HEK293 (cell line): ENCODE results near the gene C6orf47.

Experiments
- CTCF ChIA-PET: fragments of 350-600 bp; formaldehyde crosslinking; extraction: SDS; loops from one replicate; lab custom pipeline; 2021; ENCODE audit warnings: antibody characterized with exemption; lab: Yijun Ruan, JAX
- POLR2A ChIA-PET: fragments of 300-600 bp; formaldehyde crosslinking; extraction: SDS; loops from one replicate; lab custom pipeline; 2020; ENCODE audit warnings: antibody characterized with exemption, inconsistent platforms; lab: Yijun Ruan, JAX
- H3K27ac ChIP-seq: fragments of 200-500 bp; sonication (Bioruptor generic); 2 replicates; pipeline ENCODE4 v1.5.1; 2014; ENCODE audit warnings: low read depth, low read length, control low read depth, inconsistent platforms; ENCODE audit errors: extremely low read depth
- H3K36me3 ChIP-seq, 2 experiments: fragments of 200-500 bp in 1 of 2; sonication (Bioruptor generic) in 1 of 2; 1 replicate in 1 of 2; 2 replicates in 1 of 2; pipeline ENCODE4 v1.5.1; 2014 to 2017; ENCODE audit warnings: inconsistent platforms in 2 of 2, low read length in 2 of 2; ENCODE audit not compliant: control insufficient read depth in 2 of 2, insufficient read depth in 1 of 2
- H3K4me1 ChIP-seq: fragments of 200-500 bp; sonication (Bioruptor generic); 2 replicates; pipeline ENCODE4 v1.5.1; 2014; ENCODE audit warnings: mild to moderate bottlenecking, low read length, inconsistent platforms; ENCODE audit not compliant: control insufficient read depth, insufficient read depth
- H3K4me3 ChIP-seq: 2 replicates; pipeline ENCODE4 v1.5.1; 2011; ENCODE audit warnings: low read depth, mild to moderate bottlenecking, control low read depth, low read length, moderate library complexity
- H3K9me3 ChIP-seq: fragments of 200-500 bp; sonication (Bioruptor generic); 2 replicates; pipeline ENCODE4 v1.5.1; 2014; ENCODE audit warnings: low read depth, low read length, inconsistent platforms; ENCODE audit not compliant: control insufficient read depth, insufficient read depth
- RBAK ChIP-seq: fragments of 450-650 bp; formaldehyde crosslinking; IDR thresholded peaks from 2 replicates; pipeline ENCODE4 v1.5.1; 2016; ENCODE audit warnings: missing biosample characterization, missing genetic modification characterization
- ZBTB7A ChIP-seq: fragments of 450-650 bp; formaldehyde crosslinking; IDR thresholded peaks from 2 replicates; pipeline ENCODE4 v1.5.1; 2016; ENCODE audit warnings: low read depth, missing biosample characterization, missing genetic modification characterization
- ZFHX2 ChIP-seq: fragments of 450-650 bp; formaldehyde crosslinking; conservative IDR thresholded peaks from 2 replicates; pipeline ENCODE4 v1.5.1; 2016; ENCODE audit warnings: missing biosample characterization, missing genetic modification characterization
- ZNF133 ChIP-seq: fragments of 450-650 bp; formaldehyde crosslinking; IDR thresholded peaks from 2 replicates; pipeline ENCODE4 v1.5.1; 2016; ENCODE audit warnings: missing biosample characterization, missing genetic modification characterization
- ZNF16 ChIP-seq: fragments of 450-650 bp; formaldehyde crosslinking; IDR thresholded peaks from 2 replicates; pipeline ENCODE4 v1.5.1; 2016; ENCODE audit warnings: low read depth, missing biosample characterization, missing genetic modification characterization
- ZNF221 ChIP-seq: fragments of 450-650 bp; formaldehyde crosslinking; IDR thresholded peaks from 2 replicates; pipeline ENCODE4 v1.5.1; 2017; ENCODE audit warnings: missing biosample characterization, missing genetic modification characterization, borderline replicate concordance
- ZNF24 ChIP-seq: fragments of 450-650 bp; formaldehyde crosslinking; IDR thresholded peaks from 2 replicates; pipeline ENCODE4 v1.5.1; 2016; ENCODE audit warnings: missing biosample characterization, missing genetic modification characterization
- ZNF426 ChIP-seq: fragments of 450-650 bp; formaldehyde crosslinking; IDR thresholded peaks from 2 replicates; pipeline ENCODE4 v1.5.1; 2017; ENCODE audit warnings: missing biosample characterization, missing genetic modification characterization, mild to moderate bottlenecking, inconsistent platforms, moderate library complexity
- ZNF530 ChIP-seq: fragments of 450-650 bp; formaldehyde crosslinking; IDR thresholded peaks from 2 replicates; pipeline ENCODE4 v1.5.1; 2016; ENCODE audit warnings: low read depth, missing biosample characterization, missing genetic modification characterization
- ZNF561 ChIP-seq: fragments of 450-650 bp; IDR thresholded peaks from 2 replicates; pipeline ENCODE4 v1.5.1; 2018; ENCODE audit warnings: missing biosample characterization, missing genetic modification characterization, borderline replicate concordance
- ZNF585B ChIP-seq: fragments of 450-650 bp; formaldehyde crosslinking; IDR thresholded peaks from 2 replicates; pipeline ENCODE4 v1.5.1; 2016; ENCODE audit warnings: missing biosample characterization, missing genetic modification characterization
- ZNF610 ChIP-seq: fragments of 450-650 bp; formaldehyde crosslinking; IDR thresholded peaks from 2 replicates; pipeline ENCODE4 v1.5.1; 2016; ENCODE audit warnings: missing biosample characterization, missing genetic modification characterization, borderline replicate concordance
- ZNF660 ChIP-seq: fragments of 450-650 bp; IDR thresholded peaks from 2 replicates; pipeline ENCODE4 v1.5.1; 2018; ENCODE audit warnings: missing biosample characterization, mild to moderate bottlenecking, missing genetic modification characterization
- ZSCAN5A ChIP-seq: fragments of 450-650 bp; formaldehyde crosslinking; IDR thresholded peaks from 2 replicates; pipeline ENCODE4 v1.5.1; 2016; ENCODE audit warnings: missing biosample characterization, missing genetic modification characterization
- TF ChIP-seq, protein P1 (sequence below): fragments of 450-650 bp; formaldehyde crosslinking; IDR thresholded peaks from 2 replicates; pipeline ENCODE4 v1.5.0; 2017; ENCODE audit warnings: missing biosample characterization, missing genetic modification characterization, borderline replicate concordance
- TF ChIP-seq, protein P2 (sequence below): fragments of 450-650 bp; formaldehyde crosslinking; IDR thresholded peaks from 2 replicates; pipeline ENCODE4 v1.5.1; 2017; ENCODE audit warnings: missing biosample characterization, missing genetic modification characterization
- TF ChIP-seq, protein P3 (sequence below): fragments of 450-650 bp; IDR thresholded peaks from 2 replicates; pipeline ENCODE4 v1.5.1; 2018; ENCODE audit warnings: missing biosample characterization, mild to moderate bottlenecking, missing genetic modification characterization
- TF ChIP-seq, protein P4 (sequence below): fragments of 450-650 bp; formaldehyde crosslinking; IDR thresholded peaks from 2 replicates; pipeline ENCODE4 v1.5.1; 2016; ENCODE audit warnings: missing biosample characterization, missing genetic modification characterization

The C6orf47 gene

GRCh38 chr6:31617010-31617409, 43.6 kb downstream of the C6orf47 start:
- no peak for TF ChIP-seq ZNF133
- TF ChIP-seq, protein P1, sequence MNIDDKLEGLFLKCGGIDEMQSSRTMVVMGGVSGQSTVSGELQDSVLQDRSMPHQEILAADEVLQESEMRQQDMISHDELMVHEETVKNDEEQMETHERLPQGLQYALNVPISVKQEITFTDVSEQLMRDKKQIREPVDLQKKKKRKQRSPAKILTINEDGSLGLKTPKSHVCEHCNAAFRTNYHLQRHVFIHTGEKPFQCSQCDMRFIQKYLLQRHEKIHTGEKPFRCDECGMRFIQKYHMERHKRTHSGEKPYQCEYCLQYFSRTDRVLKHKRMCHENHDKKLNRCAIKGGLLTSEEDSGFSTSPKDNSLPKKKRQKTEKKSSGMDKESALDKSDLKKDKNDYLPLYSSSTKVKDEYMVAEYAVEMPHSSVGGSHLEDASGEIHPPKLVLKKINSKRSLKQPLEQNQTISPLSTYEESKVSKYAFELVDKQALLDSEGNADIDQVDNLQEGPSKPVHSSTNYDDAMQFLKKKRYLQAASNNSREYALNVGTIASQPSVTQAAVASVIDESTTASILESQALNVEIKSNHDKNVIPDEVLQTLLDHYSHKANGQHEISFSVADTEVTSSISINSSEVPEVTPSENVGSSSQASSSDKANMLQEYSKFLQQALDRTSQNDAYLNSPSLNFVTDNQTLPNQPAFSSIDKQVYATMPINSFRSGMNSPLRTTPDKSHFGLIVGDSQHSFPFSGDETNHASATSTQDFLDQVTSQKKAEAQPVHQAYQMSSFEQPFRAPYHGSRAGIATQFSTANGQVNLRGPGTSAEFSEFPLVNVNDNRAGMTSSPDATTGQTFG (tag by site-specific recombination) = no peak
- TF ChIP-seq ZNF16 = no peak
- TF ChIP-seq ZNF426 (tag by site-specific recombination) = no peak
- TF ChIP-seq ZSCAN5A (tag by site-specific recombination) = no peak
- TF ChIP-seq ZNF221 = no peak
- TF ChIP-seq, protein P2, sequence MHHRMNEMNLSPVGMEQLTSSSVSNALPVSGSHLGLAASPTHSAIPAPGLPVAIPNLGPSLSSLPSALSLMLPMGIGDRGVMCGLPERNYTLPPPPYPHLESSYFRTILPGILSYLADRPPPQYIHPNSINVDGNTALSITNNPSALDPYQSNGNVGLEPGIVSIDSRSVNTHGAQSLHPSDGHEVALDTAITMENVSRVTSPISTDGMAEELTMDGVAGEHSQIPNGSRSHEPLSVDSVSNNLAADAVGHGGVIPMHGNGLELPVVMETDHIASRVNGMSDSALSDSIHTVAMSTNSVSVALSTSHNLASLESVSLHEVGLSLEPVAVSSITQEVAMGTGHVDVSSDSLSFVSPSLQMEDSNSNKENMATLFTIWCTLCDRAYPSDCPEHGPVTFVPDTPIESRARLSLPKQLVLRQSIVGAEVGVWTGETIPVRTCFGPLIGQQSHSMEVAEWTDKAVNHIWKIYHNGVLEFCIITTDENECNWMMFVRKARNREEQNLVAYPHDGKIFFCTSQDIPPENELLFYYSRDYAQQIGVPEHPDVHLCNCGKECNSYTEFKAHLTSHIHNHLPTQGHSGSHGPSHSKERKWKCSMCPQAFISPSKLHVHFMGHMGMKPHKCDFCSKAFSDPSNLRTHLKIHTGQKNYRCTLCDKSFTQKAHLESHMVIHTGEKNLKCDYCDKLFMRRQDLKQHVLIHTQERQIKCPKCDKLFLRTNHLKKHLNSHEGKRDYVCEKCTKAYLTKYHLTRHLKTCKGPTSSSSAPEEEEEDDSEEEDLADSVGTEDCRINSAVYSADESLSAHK (tag by site-specific recombination) = no peak
- no peak for TF ChIP-seq RBAK (tag by site-specific recombination)
- TF ChIP-seq ZNF561 = no peak
- TF ChIP-seq ZBTB7A (tag by site-specific recombination) = no peak
- TF ChIP-seq ZNF24 (tag by site-specific recombination) = no peak
- no peak for TF ChIP-seq ZNF585B (tag by site-specific recombination)
- TF ChIP-seq ZNF610 (tag by site-specific recombination) = no peak
- TF ChIP-seq ZNF530 (tag by site-specific recombination) = no peak
- Histone ChIP-seq H3K36me3 (peaks cover 0 to 8% of the 10 kb centered on the region in 2 experiments; a peak in 1 of 3 replicates), H3K9me3 (no peaks in the 10 kb centered on the region), H3K27ac (no peak overlapping the region), H3K4me1 (peaks cover under 1% of the 10 kb centered on the region; the same call in 1 of the 2 replicates), H3K4me3 (no peak overlapping the region)
- ChIA-PET POLR2A (interaction anchor here (0.9 kb wide), 2 partner anchors 35 to 44 kb away, joined by 3 read pairs; partner anchors contain the start of gene C6orf47), CTCF (interaction anchor here (0.6 to 3.7 kb wide), 3 partner anchors 18 to 209 kb away, joined by 3 to 22 read pairs (median 3); no protein-coding TSS in a partner anchor)

GRCh38 chr6:31615748-31616147, 44.8 kb downstream of the C6orf47 start:
- ChIA-PET POLR2A (no interaction called here), CTCF (interaction anchor here (3.7 kb wide), 1 partner anchor 17 kb away, joined by 22 read pairs; no protein-coding TSS in a partner anchor)
- TF ChIP-seq, protein P3, sequence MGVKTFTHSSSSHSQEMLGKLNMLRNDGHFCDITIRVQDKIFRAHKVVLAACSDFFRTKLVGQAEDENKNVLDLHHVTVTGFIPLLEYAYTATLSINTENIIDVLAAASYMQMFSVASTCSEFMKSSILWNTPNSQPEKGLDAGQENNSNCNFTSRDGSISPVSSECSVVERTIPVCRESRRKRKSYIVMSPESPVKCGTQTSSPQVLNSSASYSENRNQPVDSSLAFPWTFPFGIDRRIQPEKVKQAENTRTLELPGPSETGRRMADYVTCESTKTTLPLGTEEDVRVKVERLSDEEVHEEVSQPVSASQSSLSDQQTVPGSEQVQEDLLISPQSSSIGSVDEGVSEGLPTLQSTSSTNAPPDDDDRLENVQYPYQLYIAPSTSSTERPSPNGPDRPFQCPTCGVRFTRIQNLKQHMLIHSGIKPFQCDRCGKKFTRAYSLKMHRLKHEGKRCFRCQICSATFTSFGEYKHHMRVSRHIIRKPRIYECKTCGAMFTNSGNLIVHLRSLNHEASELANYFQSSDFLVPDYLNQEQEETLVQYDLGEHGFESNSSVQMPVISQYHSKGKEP (tag by site-specific recombination) = no peak
- no peak for TF ChIP-seq ZNF660 (tag by site-specific recombination)
- TF ChIP-seq, protein P4, sequence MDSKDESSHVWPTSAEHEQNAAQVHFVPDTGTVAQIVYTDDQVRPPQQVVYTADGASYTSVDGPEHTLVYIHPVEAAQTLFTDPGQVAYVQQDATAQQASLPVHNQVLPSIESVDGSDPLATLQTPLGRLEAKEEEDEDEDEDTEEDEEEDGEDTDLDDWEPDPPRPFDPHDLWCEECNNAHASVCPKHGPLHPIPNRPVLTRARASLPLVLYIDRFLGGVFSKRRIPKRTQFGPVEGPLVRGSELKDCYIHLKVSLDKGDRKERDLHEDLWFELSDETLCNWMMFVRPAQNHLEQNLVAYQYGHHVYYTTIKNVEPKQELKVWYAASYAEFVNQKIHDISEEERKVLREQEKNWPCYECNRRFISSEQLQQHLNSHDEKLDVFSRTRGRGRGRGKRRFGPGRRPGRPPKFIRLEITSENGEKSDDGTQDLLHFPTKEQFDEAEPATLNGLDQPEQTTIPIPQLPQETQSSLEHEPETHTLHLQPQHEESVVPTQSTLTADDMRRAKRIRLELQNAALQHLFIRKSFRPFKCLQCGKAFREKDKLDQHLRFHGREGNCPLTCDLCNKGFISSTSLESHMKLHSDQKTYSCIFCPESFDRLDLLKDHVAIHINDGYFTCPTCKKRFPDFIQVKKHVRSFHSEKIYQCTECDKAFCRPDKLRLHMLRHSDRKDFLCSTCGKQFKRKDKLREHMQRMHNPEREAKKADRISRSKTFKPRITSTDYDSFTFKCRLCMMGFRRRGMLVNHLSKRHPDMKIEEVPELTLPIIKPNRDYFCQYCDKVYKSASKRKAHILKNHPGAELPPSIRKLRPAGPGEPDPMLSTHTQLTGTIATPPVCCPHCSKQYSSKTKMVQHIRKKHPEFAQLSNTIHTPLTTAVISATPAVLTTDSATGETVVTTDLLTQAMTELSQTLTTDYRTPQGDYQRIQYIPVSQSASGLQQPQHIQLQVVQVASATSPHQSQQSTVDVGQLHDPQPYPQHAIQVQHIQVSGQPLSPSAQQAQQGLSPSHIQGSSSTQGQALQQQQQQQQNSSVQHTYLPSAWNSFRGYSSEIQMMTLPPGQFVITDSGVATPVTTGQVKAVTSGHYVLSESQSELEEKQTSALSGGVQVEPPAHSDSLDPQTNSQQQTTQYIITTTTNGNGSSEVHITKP (tag by site-specific recombination) = peak; percentile 95
- TF ChIP-seq ZFHX2 (tag by site-specific recombination) = peak; percentile 29; the same call in 1 of the 2 replicates
- H3K9me3 ChIP-seq = no peaks in the 10 kb centered on the region
- no peaks in the 10 kb centered on the region for H3K4me1 ChIP-seq
- H3K4me3 ChIP-seq = no peak overlapping the region
- no peaks in the 10 kb centered on the region for H3K36me3 ChIP-seq
- no peak overlapping the region for H3K27ac ChIP-seq
